HG02938 (cell line): ENCODE data around the gene COL25A1.
"Not testable (repeated sequence)": the region's sequence is repeated elsewhere in the genome, so short reads cannot be mapped to it uniquely, and the experiment has no call there.

Experiments used
- ATAC-seq: cut with Tn5 transposase; IDR thresholded peaks from one replicate; pipeline ENCODE4 v1.9.1; 2021; ENCODE audit warnings: mild to moderate bottlenecking, moderate library complexity; ENCODE audit not compliant: unreplicated experiment

The COL25A1 gene

GRCh38 chr4:109020861-109021260, 281.6 kb downstream of the COL25A1 start:
- ATAC-seq = no peak

- ATAC-seq = no peak
Measured at GRCh38 chr4:109016200-109016599, 286.3 kb downstream of the COL25A1 start.

GRCh38 chr4:109015413-109015810, 287.0 kb downstream of the COL25A1 start:
- no peak for ATAC-seq

- ATAC-seq = no peak
Measured at GRCh38 chr4:109014593-109015412, 287.7 kb downstream of the COL25A1 start.

- no peak for ATAC-seq
Measured at GRCh38 chr4:109012286-109012880, 290.1 kb downstream of the COL25A1 start.

GRCh38 chr4:109011241-109012026, 291.0 kb downstream of the COL25A1 start:
- ATAC-seq = no peak

- ATAC-seq = no peak
Measured at GRCh38 chr4:109010521-109010920, 291.9 kb downstream of the COL25A1 start.

GRCh38 chr4:109009909-109010308, 292.5 kb downstream of the COL25A1 start:
- ATAC-seq = no peak

- ATAC-seq = no peak
Measured at GRCh38 chr4:109007976-109008375, 294.5 kb downstream of the COL25A1 start.

GRCh38 chr4:109005523-109005922, 296.9 kb downstream of the COL25A1 start:
- no peak for ATAC-seq

- ATAC-seq = no peak
Measured at GRCh38 chr4:109004418-109004817, 298.0 kb downstream of the COL25A1 start.

GRCh38 chr4:109003964-109004363, 298.5 kb downstream of the COL25A1 start:
- no peak for ATAC-seq

- ATAC-seq = no peak
Measured at GRCh38 chr4:108991551-108992328, 310.7 kb downstream of the COL25A1 start.

GRCh38 chr4:108988464-108989195, 313.8 kb downstream of the COL25A1 start:
- peak; percentile 84 for ATAC-seq

GRCh38 chr4:108984495-108984894, 318.0 kb downstream of the COL25A1 start:
- not testable (repeated sequence) for ATAC-seq

- no peak for ATAC-seq
Measured at GRCh38 chr4:108982402-108983185, 319.9 kb downstream of the COL25A1 start.

- no peak for ATAC-seq
Measured at GRCh38 chr4:108980455-108981239, 321.8 kb downstream of the COL25A1 start.

GRCh38 chr4:108979759-108980158, 322.7 kb downstream of the COL25A1 start:
- no peak for ATAC-seq

- ATAC-seq = no peak
Measured at GRCh38 chr4:108978066-108978465, 324.4 kb downstream of the COL25A1 start.
